HCEC 1CT (cell line): ENCODE data around the gene RANBP9.

Source experiments
- DNase-seq: peaks from one replicate; pipeline ENCODE4 v3.0.0-alpha.2; 2017

The RANBP9 gene

DNA sequence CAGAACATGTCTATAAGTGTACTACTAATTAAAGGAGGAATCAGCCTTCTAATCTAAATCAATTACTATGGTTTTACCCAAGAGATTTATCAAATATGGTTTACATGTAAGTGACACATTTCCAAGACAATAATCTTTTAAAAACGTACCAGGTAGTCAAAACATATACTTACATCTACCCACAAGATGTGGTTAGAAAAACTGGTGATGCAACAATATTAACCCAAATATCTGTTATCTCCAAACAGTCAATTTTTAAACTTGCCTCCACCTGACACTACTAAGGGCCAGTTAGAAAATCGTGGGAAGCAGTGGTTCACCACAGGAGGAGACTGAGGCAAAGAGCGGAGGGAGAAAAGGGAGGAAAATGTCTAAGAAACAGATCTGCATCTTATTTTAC lies 68.5 kb downstream of the RANBP9 start:
- no peak for DNase-seq

DNA sequence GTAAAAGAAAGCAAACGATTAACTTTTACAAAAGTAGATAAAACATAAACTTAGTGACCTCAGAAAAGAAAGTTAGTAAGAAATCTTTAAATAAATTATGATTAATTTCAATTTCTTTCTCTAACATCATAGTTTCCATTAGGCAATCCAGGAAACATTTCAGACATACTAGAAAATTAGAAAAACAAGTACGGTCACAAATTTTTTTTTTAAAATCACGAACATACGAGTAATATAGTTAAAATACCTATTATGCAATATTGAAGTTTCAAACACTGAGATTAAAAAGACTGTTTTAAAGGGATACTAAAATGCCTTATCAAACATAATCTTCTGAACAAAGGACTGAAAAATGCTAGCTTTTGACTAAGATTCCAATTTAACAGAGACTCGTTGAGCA lies 70.3 kb downstream of the RANBP9 start:
- DNase-seq, result no peak

GRCh38 chr6:13638626-13639025 lies 73.0 kb downstream of the RANBP9 start:
- DNase-seq, result no peak

DNA sequence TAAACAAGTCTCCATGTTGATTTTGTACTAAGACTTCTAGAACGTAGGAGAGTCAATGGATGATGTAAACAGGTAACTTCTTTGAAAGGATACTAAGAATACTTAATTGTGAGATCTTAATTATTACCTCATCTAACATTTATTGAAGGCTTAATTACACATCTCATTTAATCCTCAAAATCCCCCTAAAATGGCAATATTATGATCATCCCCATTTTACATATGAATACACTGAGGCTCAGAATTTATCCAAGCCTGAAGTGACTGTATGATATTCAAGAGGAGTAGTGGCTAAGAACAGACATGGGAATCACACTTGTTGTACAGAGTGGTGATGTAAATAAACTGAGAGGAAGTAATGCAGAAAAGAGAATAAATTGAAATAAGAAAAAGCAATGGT lies 73.6 kb downstream of the RANBP9 start:
- no peak for DNase-seq

- no peak for DNase-seq
Measured at GRCh38 chr6:13635948-13636658, 75.5 kb downstream of the RANBP9 start.

- no peak for DNase-seq
Measured at GRCh38 chr6:13633343-13633742, 78.3 kb downstream of the RANBP9 start.

- DNase-seq, result no peak
Measured at GRCh38 chr6:13630499-13630898, 81.1 kb downstream of the RANBP9 start.

DNA sequence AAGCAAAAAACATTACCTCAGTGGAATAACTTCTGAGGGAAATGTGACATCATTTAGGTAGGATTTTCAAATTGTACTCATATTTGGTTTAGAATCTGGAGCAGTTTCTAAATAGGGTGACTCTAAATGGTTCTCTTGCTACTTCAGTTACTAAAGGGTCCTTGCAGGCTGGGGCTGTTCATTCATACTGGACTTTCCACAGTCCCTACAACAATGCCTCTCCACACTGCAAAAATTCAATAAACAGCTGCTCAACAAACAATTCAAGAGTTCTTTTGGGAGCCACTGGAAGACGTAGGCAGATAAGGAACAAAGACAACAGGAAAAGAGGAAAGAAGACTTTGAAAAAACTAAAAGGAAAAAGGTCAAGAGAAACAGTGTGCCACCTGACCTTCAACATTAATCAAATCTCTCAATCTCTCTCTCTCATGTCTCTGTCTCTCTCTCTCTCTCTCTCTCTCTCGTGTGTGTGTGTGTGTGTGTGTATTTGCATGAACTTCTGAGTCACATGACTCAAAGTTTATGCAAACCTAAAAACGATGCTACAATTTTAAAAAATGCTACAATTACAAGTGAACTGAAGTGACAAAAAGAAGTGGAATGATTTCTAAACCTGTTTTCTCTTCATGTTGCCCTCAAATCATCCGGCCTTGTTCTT lies 82.0 kb downstream of the RANBP9 start:
- DNase-seq, result no peak

DNA sequence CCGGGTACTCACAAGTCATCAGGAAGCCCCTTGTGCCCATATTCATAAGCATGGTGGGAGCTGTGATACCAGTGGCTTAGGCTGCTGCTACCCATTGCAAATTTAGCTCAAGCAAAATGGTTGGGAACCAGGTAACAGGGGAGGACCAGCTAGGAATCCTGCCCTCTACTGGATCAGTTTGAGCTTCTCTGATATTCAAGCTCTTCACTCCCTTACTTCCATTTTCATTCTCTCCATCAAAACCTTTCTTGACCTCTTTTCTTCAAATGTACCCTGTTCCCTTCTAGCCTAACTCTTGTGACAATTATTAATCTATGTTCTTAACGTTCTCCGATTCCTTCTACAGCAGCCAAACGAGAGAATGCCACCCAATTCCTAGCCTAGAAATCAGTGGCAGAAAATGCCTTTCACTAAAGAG lies 86.8 kb downstream of the RANBP9 start:
- peak; percentile 47 for DNase-seq

GRCh38 chr6:13617066-13617465 lies 94.6 kb downstream of the RANBP9 start:
- no peak for DNase-seq

DNA sequence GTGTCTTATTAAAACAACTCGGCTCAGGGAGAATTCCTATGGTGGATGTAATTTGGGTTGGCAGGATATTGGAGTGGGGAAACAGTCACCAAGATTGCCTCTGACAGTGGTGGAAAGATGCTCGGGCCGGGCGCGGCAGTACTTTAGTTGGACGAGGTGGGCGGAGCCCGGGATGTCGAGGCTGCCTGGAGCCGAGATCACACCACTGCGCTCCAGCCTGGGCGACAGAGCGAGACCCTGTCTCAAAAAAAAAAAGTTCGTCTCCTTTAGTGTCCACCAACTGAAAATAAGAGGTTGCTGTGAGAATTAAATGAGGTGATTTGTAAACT lies 95.9 kb downstream of the RANBP9 start:
- DNase-seq, result peak; percentile 42

GRCh38 chr6:13614926-13615791 lies 96.5 kb downstream of the RANBP9 start, which contains the start of gene NOL7:
Gene NOL7 (plus strand): TSS chr6:13615335. CDS start chr6:13615359, 24 bp downstream.
- peak; percentile 98 for DNase-seq

GRCh38 chr6:13614126-13614925 lies 97.3 kb downstream of the RANBP9 start:
- DNase-seq, result peak; percentile 40

GRCh38 chr6:13613029-13613594 lies 98.5 kb downstream of the RANBP9 start:
- no peak for DNase-seq

DNA sequence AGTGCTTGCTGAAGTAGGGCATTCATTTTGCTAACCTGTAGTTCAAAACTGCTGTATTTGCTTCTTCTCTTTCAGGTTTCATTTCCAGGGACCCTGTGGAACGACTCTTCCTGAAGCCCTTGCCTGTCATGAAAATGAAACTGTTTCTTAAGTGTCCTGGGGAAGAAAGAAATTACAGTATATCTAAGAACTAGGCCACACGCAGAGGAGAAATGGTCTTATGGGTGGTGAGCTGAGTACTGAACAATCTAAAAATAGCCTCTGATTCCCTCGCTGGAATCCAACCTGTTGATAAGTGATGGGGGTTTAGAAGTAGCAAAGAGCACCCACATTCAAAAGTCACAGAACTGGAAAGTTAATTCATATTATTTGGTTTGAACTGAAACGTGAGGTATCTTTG lies 99.9 kb downstream of the RANBP9 start:
- no peak for DNase-seq

DNA sequence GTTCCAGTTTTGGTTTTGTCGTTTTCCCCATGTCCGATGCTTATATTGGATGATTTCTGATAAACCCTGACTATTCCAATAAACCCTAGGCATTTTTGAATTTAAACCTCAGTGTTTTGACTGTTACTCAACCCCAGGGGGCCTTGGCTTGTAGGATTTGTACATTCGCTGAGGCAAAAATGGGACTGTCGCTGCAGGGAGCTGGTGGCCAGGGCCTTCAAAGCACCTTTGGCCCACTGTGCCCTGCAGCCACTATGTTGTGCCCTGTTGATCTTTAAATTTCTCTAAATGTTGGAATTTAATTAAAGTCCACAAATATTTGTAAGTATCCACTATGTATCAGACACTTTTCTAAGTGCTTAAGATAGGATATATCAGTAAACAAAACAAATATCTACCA lies 106.0 kb downstream of the RANBP9 start:
- no peak for DNase-seq

- DNase-seq, result no peak
Measured at GRCh38 chr6:13604546-13605416, 106.9 kb downstream of the RANBP9 start.

DNA sequence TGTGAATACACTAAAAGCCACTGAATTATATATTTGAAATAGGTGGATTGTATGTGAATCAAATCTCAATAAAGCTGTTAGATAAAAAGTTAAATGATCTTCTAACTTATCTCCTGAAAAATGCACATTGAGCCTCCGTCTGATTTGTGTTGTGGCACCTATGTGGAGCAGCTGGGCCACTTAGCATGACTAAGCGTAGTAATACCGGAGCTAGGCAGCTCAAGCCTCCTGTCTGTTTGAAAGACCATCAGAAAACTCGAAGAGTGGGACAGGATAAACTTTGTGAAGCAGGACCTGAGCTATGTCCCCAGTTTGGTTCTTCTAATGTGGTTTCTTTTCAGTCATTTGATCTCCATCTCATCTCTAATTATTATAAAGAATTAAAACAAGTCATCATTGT lies 107.5 kb downstream of the RANBP9 start:
- DNase-seq, result no peak

- DNase-seq, result no peak
Measured at GRCh38 chr6:13600036-13600435, 111.6 kb downstream of the RANBP9 start.

DNA sequence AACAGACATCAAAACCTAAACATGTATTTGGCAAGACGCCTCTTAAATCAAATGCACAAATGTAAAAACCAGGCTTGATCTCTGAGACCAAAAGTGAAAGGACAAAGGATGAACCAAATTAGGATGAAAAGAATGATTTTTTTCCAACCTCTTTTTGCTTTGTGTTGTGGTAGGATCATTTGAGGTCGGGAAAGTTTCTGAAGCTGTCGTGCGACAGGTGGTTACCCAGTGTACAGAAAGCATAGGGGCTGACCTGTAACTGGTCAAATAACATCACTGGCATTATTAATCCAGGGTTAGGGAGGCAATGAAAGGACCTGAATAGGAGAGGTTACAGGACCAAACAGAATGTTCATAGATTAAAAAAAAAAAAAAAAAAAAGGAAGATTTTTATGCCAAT lies 114.6 kb downstream of the RANBP9 start:
- DNase-seq, result no peak

- no peak for DNase-seq
Measured at GRCh38 chr6:13593720-13594119, 117.9 kb downstream of the RANBP9 start.

GRCh38 chr6:13593103-13593502 lies 118.5 kb downstream of the RANBP9 start:
- no peak for DNase-seq
